ENCODE results near the gene TIMP3.

Gene TIMP3

DNA sequence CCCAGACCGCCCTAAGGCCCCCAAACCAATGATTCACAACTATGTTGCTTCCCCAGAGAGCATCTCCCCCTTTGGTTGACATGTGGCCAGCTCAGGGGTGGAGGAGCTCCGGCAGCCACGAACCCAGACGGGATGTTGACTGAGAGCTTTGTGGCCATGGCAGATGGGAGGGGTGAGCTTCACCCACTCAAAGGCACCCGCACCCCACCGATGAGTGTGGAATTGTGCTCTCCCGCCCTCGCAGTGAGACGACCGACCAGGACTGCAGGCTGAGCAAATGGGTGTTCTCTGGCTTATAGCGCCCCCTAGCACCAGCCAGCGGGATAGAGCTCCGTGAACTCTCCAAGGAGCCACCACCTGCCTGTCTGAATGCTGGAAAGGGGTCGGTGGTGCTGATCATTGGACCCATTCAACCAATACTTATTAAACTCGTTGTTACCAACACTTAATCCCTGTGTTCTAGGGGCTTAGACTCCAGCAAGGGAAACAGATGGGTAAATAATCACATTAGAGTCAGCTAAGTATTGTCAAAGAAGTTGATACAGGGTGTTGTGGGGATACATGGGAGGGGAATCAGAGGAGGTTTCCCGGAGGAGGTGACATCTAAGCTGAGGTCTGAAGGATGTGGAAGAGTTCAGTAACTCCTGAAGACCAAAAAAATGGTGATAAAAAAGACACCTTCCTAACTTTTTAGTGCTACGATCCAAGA is 4.5 kb upstream of the TIMP3 start (continued):
- TF ChIP-seq, protein P1, sequence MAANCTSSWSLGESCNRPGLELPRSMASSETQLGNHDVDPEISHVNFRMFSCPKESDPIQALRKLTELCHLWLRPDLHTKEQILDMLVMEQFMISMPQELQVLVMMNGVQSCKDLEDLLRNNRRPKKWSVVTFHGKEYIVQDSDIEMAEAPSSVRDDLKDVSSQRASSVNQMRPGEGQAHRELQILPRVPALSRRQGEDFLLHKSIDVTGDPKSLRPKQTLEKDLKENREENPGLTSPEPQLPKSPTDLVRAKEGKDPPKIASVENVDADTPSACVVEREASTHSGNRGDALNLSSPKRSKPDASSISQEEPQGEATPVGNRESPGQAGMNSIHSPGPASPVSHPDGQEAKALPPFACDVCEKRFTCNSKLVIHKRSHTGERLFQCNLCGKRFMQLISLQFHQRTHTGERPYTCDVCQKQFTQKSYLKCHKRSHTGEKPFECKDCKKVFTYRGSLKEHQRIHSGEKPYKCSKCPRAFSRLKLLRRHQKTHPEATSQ (tag by site-specific recombination; IDR thresholded peaks at IDR 0.05): no peak
- TF ChIP-seq SCRT2 (tag by site-specific recombination; IDR thresholded peaks at IDR 0.05): no peak
- no peak for TF ChIP-seq YY1 (tag by site-specific recombination; IDR thresholded peaks at IDR 0.05)
- no peak for TF ChIP-seq KLF1 (tag by site-specific recombination; IDR thresholded peaks at IDR 0.05)
- TF ChIP-seq GLI2 (tag by site-specific recombination; IDR thresholded peaks at IDR 0.05; ENCODE audit: borderline replicate concordance, low read depth): no peak
- no peak for TF ChIP-seq ZNF610 (tag by site-specific recombination; IDR thresholded peaks at IDR 0.05; ENCODE audit: borderline replicate concordance)
- peak; percentile 36; the same call in 1 of the 2 replicates for TF ChIP-seq SP7 (tag by site-specific recombination; IDR thresholded peaks at IDR 0.05)
- TF ChIP-seq OVOL3 (tag by site-specific recombination; IDR thresholded peaks at IDR 0.05): no peak
- TF ChIP-seq ZNF157 (tag by site-specific recombination; IDR thresholded peaks at IDR 0.05): no peak
- TF ChIP-seq ZNF221 (tag by site-specific recombination; IDR thresholded peaks at IDR 0.05; ENCODE audit: borderline replicate concordance): no peak
- TF ChIP-seq ZNF10 (tag by site-specific recombination; IDR thresholded peaks at IDR 0.05): no peak
- TF ChIP-seq, protein P2, sequence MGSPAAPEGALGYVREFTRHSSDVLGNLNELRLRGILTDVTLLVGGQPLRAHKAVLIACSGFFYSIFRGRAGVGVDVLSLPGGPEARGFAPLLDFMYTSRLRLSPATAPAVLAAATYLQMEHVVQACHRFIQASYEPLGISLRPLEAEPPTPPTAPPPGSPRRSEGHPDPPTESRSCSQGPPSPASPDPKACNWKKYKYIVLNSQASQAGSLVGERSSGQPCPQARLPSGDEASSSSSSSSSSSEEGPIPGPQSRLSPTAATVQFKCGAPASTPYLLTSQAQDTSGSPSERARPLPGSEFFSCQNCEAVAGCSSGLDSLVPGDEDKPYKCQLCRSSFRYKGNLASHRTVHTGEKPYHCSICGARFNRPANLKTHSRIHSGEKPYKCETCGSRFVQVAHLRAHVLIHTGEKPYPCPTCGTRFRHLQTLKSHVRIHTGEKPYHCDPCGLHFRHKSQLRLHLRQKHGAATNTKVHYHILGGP (tag by site-specific recombination; IDR thresholded peaks at IDR 0.05): no peak
- TF ChIP-seq ZNF174 (tag by site-specific recombination; IDR thresholded peaks at IDR 0.05): no peak
- TF ChIP-seq ZSCAN16 (tag by site-specific recombination; IDR thresholded peaks at IDR 0.05): no peak
- TF ChIP-seq ZNF266 (tag by site-specific recombination; IDR thresholded peaks at IDR 0.05; ENCODE audit: low read depth): no peak
- TF ChIP-seq ZSCAN30 (tag by site-specific recombination; IDR thresholded peaks at IDR 0.05): no peak
- TF ChIP-seq GFI1B (tag by site-specific recombination; IDR thresholded peaks at IDR 0.05): no peak
- no peak for TF ChIP-seq ZNF48 (tag by site-specific recombination; IDR thresholded peaks at IDR 0.05)
- TF ChIP-seq, protein P3, sequence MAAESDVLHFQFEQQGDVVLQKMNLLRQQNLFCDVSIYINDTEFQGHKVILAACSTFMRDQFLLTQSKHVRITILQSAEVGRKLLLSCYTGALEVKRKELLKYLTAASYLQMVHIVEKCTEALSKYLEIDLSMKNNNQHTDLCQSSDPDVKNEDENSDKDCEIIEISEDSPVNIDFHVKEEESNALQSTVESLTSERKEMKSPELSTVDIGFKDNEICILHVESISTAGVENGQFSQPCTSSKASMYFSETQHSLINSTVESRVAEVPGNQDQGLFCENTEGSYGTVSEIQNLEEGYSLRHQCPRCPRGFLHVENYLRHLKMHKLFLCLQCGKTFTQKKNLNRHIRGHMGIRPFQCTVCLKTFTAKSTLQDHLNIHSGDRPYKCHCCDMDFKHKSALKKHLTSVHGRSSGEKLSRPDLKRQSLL (tag by site-specific recombination; IDR thresholded peaks at IDR 0.05): no peak

DNA sequence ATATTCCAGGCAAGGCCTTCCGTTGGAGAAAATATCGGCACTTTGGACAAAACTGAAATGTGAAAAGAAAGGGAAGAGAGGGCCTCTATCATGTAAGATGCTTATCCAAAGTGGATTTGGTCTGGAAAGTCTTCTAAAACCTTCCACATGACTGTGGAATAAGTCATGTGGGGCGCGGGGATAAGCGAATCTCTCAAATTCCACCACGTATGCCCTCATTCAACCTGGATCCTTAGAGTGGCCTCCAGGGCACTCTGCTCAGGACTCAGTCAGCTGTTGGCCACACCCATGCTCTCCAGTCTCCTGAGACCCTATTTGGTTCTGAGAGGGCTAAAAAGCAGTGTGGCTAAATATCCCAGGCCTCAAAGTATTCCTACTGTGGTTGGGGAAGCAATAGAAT is 2.0 kb upstream of the TIMP3 start:
- ChIA-PET CTCF (interaction anchor here (0.5 to 11.0 kb wide), 9 partner anchors 10 to 326 kb away, joined by 3 to 251 read pairs (median 4); no protein-coding TSS in a partner anchor), POLR2A (no interaction called here)
- Histone ChIP-seq H3K4me3 (ENCODE audit: low read depth, low read length) (no peak overlapping the region), H3K27ac (ENCODE audit: extremely low read depth, low read depth, low read length) (no peak overlapping the region), H3K9me3 (ENCODE audit: control insufficient read depth, insufficient read depth, low read depth, low read length) (no peaks in the 10 kb centered on the region), H3K36me3 (ENCODE audit: control insufficient read depth in 2 of 2, insufficient read depth in 1 of 2, low read length in 2 of 2) (no peaks in the 10 kb centered on the region), H3K4me1 (ENCODE audit: control insufficient read depth, insufficient read depth, low read length) (peaks cover 18% of the 10 kb centered on the region)
- TF ChIP-seq ZNF776 (tag by site-specific recombination; IDR thresholded peaks at IDR 0.05; ENCODE audit: borderline replicate concordance): no peak
- no peak for TF ChIP-seq ZNF529 (tag by site-specific recombination; IDR thresholded peaks at IDR 0.05; ENCODE audit: insufficient replicate concordance)
- TF ChIP-seq ZFHX2 (tag by site-specific recombination; conservative IDR thresholded peaks at IDR 0.05): no peak
- TF ChIP-seq, protein P4, sequence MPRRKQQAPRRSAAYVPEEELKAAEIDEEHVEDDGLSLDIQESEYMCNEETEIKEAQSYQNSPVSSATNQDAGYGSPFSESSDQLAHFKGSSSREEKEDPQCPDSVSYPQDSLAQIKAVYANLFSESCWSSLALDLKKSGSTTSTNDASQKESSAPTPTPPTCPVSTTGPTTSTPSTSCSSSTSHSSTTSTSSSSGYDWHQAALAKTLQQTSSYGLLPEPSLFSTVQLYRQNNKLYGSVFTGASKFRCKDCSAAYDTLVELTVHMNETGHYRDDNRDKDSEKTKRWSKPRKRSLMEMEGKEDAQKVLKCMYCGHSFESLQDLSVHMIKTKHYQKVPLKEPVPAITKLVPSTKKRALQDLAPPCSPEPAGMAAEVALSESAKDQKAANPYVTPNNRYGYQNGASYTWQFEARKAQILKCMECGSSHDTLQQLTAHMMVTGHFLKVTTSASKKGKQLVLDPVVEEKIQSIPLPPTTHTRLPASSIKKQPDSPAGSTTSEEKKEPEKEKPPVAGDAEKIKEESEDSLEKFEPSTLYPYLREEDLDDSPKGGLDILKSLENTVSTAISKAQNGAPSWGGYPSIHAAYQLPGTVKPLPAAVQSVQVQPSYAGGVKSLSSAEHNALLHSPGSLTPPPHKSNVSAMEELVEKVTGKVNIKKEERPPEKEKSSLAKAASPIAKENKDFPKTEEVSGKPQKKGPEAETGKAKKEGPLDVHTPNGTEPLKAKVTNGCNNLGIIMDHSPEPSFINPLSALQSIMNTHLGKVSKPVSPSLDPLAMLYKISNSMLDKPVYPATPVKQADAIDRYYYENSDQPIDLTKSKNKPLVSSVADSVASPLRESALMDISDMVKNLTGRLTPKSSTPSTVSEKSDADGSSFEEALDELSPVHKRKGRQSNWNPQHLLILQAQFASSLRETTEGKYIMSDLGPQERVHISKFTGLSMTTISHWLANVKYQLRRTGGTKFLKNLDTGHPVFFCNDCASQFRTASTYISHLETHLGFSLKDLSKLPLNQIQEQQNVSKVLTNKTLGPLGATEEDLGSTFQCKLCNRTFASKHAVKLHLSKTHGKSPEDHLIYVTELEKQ (tag by site-specific recombination; IDR thresholded peaks at IDR 0.05; ENCODE audit: borderline replicate concordance): no peak
- TF ChIP-seq TRIM28 (IDR thresholded peaks at IDR 0.05; ENCODE audit: borderline replicate concordance, low read length): no peak
- no peak for TF ChIP-seq ZNF621 (tag by site-specific recombination; IDR thresholded peaks at IDR 0.05)
- TF ChIP-seq YY1 (tag by site-specific recombination; IDR thresholded peaks at IDR 0.05): no peak
- no peak for TF ChIP-seq ZBTB7A (tag by site-specific recombination; IDR thresholded peaks at IDR 0.05; ENCODE audit: low read depth)
- no peak for TF ChIP-seq FEZF1 (tag by site-specific recombination; IDR thresholded peaks at IDR 0.05)

Data from HEK293 (cell line).